ENCODE data around the gene PBLD. TPM values are rescaled to one million over a fixed set of nuclear protein-coding genes. Genes with fewer than 3 reads are reported as not detected.
A peak's percentile ranks its signal among the peaks of the same experiment; 100 is the strongest.

Gene PBLD
- total and polyA plus RNA-seq, 9 of the 15 experiments (the other 6 are each of a cell fraction or from before 2014, with no cell fraction given) = 1.2 to 4.3 (median 2.5) TPM

- TF ChIP-seq ZNF395 (CRISPR knock-in tag; IDR thresholded peaks at IDR 0.05) (peak; percentile 95), ZNF280A (IDR thresholded peaks at IDR 0.05; ENCODE audit: low read depth, partially characterized antibody) (no peak), TCF15 (CRISPR knock-in tag; IDR thresholded peaks at IDR 0.05) (no peak), MED1 (CRISPR knock-in tag; IDR thresholded peaks at IDR 0.05; ENCODE audit: borderline replicate concordance) (no peak), ZNF507 (tag; conservative IDR thresholded peaks at IDR 0.05) (no peak), BRCA1 (IDR thresholded peaks at IDR 0.05) (no peak), BRCA1 (CRISPR knock-in tag; IDR thresholded peaks at IDR 0.05) (no peak), HMG20B (CRISPR knock-in tag; IDR thresholded peaks at IDR 0.05) (no peak), GABPB1 (CRISPR knock-in tag; IDR thresholded peaks at IDR 0.05) (peak; percentile 73), ZKSCAN1 (IDR thresholded peaks at IDR 0.05; ENCODE audit: low read depth, low read length) (peak; percentile 25; the same call in 1 of the 2 replicates), ZNF445 (CRISPR knock-in tag; IDR thresholded peaks at IDR 0.05; ENCODE audit: low read depth) (no peak), RBM17 (IDR thresholded peaks at IDR 0.05; ENCODE audit: borderline replicate concordance, low read depth, low read length) (no peak), PHF20 (IDR thresholded peaks at IDR 0.05; ENCODE audit: partially characterized antibody) (peak; percentile 76), SMARCE1 (IDR thresholded peaks at IDR 0.05) (peak; percentile 32), CTBP1 (IDR thresholded peaks at IDR 0.05; ENCODE audit: borderline replicate concordance) (peak; percentile 74; the same call in 1 of the 2 replicates), NR2F6 (CRISPR knock-in tag; IDR thresholded peaks at IDR 0.05) (peak; percentile 56; the same call in 1 of the 2 replicates), JUNB (CRISPR knock-in tag; conservative IDR thresholded peaks at IDR 0.05) (no peak), ZNF695 (CRISPR knock-in tag; IDR thresholded peaks at IDR 0.05) (0 out of 2 replicates have a peak, but pooled peaks have one; percentile 43), CHD2 (IDR thresholded peaks at IDR 0.05; ENCODE audit: low read depth, low read length) (peak; percentile 99), KLF1 (tag; IDR thresholded peaks at IDR 0.05) (peak; percentile 94), ARID2 (IDR thresholded peaks at IDR 0.05) (no peak), PHB2 (IDR thresholded peaks at IDR 0.05; ENCODE audit: low read depth) (0 out of 2 replicates have a peak, but pooled peaks have one; percentile 13), TCFL5 (CRISPR knock-in tag; conservative IDR thresholded peaks at IDR 0.05) (no peak)
- TF ChIP-seq, protein P1, sequence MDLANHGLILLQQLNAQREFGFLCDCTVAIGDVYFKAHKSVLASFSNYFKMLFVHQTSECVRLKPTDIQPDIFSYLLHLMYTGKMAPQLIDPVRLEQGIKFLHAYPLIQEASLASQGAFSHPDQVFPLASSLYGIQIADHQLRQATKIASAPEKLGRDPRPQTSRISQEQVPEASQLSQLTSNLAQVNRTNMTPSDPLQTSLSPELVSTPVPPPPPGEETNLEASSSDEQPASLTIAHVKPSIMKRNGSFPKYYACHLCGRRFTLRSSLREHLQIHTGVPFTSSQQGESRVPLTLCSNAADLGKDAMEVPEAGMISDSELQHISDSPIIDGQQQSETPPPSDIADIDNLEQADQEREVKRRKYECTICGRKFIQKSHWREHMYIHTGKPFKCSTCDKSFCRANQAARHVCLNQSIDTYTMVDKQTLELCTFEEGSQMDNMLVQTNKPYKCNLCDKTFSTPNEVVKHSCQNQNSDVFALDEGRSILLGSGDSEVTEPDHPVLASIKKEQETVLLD (IDR thresholded peaks at IDR 0.05) = peak; percentile 96
Measured at GRCh38 chr10:68331455-68332258, 1.1 kb downstream of the PBLD start, which contains the start of gene HNRNPH3 (continued).
